NCI-H748 (cell line): Measurements from ENCODE around the gene ATP8B4.
"Not testable (repeated sequence)": the region's sequence is repeated elsewhere in the genome, so short reads cannot be mapped to it uniquely, and the experiment has no call there.

Experiments used
- DNase-seq: peaks from one replicate; lab custom pipeline; 2025; ENCODE audit not compliant: unreplicated experiment; lab: John Stamatoyannopoulos, UW

The ATP8B4 gene

GRCh38 chr15:50109076-50109987, 9.7 kb downstream of the ATP8B4 start:
- DNase-seq = no peak

- DNase-seq = no peak
Measured at GRCh38 chr15:50108461-50108860, 10.6 kb downstream of the ATP8B4 start.

DNA sequence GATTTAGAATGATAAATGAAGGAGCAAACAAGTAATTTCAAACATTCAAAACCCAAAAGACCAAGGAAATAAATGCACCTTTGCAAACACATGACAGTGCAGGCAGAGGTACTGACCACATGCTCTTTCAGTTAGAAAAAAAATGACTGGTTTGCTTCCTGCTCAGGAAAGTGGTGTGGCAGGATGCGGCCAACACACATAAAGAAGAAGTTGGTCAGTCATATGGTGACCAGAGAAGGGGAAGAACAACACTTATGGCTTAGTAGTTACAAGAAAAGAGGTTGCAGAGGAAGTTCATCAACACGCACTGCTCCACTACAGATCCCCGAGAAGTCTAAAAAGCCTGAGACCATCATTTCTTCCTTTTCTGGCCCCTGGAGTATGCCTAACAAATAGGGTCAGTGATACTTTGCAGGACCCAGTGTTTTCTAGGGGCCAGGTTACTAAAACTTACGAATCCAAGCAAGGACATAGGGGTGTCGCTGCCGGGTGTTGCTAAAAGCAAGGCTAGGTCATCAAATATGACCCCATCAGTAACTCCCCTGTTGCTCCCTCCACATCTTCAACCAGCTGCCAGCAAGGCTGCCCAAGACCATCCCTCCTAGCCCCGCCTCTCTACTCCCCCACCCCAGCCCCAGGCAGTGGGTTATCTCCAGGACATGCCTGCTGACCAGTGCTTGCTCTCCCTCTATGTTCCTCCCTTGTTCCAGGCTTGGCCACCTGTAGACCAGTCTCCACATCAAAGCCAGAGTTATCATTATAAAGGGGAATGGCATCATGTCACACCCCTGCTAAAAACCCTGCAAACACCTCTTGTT, 11.2 kb downstream of the ATP8B4 start:
- no peak for DNase-seq

GRCh38 chr15:50107157-50107556, 11.9 kb downstream of the ATP8B4 start:
- no peak for DNase-seq

DNA sequence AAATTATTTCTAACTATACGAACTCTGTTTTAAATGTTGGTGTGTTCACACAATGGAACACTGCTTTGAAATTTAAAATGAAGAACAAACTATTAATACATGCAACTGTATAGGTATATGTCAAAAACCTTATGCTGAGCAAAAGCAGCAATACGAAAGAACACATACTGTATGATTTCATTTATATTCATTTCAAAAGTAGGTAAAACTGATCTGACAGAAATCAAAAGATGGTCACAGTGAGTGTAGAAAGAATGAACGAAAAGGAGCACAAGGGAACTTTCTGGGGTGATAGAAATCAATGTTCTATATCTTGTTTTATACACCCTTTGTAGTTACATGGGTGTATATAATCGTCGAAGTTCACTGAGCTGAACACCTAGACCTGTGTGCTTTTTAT, 12.6 kb downstream of the ATP8B4 start:
- DNase-seq = no peak

DNA sequence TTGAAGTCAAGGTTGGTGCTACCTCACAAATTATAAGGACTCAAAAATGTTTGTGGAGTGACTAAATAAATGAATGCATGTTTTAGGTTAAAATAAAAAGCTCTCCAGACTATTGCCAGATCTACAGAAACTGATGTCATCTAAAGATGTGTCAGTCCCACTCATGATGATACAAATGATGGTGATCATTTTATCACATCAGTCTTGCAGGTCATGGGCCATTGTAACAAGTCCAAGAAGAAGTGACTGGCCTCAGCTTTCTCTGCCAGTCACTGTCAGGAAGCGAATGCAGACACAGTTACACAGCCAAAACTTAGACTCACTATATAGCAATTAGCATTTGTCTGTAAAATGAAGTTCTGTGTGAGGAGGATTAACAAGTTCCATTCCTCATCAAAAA, 18.5 kb downstream of the ATP8B4 start:
- no peak for DNase-seq

GRCh38 chr15:50098545-50098944, 20.5 kb downstream of the ATP8B4 start:
- DNase-seq = no peak

DNA sequence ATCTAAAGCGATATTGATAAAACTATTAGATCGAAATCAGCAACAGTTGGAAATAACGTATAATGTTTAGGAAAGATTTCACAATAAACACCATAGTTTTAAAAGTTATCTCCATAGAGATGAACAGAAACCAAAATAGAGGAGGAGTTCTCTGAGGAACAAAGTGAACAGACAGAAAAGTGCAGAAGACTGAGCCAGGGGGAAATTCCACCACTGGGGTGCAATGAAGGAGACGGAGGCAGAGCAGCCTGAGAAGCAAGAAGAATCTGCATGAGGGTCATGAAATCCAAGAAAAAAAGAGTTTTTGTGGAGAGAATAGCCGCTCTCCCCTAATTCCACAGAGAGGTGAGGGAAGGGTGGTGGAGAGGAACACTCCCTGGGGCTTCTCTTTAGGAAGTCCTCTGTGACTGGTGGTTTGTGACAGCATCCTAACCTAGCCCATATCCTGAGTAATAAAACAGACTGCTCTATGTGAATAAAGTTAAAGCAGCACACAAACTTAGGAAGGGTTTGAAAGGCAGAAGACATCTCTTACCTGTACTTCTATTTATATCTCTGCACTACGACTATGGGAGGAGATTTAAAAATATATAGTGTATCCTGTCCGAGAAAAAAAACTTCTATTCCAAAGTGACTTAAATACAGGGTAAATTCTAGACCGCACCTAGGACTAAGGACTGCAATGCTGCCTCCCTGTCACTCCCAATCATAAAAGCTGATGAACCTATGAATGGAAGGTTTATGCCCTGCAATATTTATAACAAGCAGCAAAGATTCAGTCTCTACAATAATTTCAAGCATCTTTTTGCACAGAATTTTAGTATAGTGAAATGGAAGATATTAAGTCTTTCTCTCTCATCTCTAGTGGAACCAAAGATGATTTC, 22.9 kb downstream of the ATP8B4 start:
- no peak for DNase-seq

DNA sequence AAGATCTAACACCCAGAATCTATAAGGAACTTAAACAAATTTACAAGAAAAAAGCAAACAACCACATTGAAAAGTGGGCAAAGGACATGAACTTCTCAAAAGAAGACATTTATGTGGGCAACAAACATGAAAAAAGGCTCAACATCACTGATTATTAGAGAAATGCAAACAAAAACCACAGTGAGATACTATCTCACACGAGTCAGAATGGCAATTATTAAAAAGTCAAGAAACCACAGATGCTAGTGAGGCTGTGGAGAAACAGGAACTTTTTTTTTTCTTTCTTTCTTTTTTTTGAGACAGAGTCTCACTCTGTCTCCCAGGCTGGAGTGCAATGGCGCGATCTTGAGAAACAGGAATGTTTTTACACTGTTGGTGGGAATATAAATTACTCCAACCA, 29.6 kb downstream of the ATP8B4 start:
- not testable (repeated sequence) for DNase-seq

- DNase-seq = no peak
Measured at GRCh38 chr15:50084932-50085331, 34.1 kb downstream of the ATP8B4 start.

DNA sequence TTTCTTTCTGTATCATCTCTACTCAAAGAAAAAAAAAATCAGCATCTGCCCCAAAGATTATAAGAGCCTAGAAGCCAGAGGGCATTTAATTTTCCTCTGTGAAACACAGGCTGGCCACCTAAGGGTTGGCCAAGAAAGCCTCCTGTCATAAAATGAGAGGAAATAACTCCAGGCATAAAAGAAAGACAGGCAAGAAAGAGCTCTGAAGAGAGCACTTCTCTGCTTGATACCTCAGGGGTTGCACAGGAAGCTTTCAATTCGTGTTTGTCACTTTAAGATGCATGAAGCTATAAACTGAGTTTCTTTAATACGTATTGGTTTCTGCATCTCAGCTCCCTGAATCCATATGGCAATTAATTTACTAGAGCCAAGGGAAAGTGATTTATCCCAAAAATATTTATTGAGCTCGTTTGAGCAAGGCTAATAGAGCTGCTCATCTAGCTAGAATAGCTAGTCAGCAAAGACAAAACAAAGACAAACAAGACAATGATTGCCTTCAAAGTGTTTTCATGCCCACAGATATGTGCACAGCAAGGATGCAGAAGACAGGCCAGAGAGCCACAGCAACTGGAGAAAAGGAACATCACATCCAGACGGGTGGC, 35.5 kb downstream of the ATP8B4 start:
- DNase-seq = no peak

GRCh38 chr15:50082066-50082465, 37.0 kb downstream of the ATP8B4 start:
- DNase-seq = no peak

DNA sequence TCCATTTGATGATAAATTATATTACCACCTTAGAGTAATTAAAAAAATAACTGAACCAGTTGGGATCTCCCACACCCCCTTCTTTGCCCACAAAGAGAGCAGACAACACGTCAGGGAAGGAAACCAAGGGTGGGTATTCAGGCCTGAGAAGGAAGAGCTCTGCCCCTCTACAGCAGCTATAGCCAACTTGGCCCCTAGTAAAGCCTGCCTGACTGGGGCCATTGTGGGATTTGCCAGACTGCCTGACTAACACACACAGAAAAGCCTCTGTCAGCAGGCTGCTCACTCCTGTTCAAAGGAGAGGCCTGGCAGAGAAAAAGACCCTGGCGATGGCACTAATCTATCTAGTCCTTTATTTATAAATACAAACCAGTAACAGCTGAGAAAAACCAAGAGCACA, 41.4 kb downstream of the ATP8B4 start:
- DNase-seq = no peak

- no peak for DNase-seq
Measured at GRCh38 chr15:50077176-50077575, 41.9 kb downstream of the ATP8B4 start.

DNA sequence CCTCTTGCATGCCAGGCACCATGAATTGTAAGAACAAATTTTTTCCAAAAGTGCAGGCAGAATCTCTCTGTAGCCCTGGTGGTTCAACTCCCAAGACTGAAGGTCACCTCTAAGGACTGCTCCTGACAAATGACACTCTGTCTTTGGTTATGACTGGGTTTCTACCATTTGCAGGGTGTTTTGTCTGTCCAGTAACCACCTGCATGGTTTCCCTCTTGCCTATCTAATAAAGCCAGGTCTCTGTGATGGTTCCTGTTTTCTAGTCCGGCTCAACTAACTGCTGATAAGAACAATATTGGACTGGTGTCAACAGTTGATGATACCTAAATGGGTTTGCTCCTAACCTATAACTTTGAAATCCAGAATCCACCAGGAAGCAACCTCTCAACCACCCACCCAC, 43.7 kb downstream of the ATP8B4 start:
- DNase-seq = no peak

DNA sequence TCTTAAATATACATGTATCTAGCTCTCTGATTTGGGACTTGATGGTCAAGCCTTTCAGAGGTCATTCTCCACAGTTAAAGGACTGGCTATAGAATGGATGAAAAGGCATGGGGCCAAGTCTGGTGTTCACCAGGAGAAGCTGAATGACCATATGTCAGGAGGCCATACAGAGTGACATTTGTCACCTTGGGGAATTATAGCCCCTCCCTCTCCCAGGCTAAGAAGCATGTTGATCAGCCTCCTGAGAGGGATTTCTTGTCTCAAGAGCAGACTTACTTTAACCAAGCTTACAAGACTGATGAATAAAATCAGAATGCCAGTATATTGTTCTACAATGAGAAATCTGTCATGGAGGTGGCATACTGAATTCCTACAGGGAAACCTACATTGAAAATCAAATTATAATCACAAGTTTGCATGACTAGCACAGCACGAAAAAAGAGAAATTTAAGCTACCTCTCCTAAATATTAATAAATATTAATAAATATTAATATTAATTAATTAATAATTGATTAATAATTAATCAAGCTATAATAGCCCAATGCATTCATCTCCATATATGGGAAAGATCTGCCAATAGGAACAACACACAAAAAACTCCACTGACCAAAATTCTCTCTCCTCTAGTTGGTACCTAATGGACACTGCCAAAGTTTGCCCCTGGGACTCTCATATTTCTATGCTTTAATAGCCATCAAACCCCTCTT, 47.3 kb downstream of the ATP8B4 start:
- no peak for DNase-seq

DNA sequence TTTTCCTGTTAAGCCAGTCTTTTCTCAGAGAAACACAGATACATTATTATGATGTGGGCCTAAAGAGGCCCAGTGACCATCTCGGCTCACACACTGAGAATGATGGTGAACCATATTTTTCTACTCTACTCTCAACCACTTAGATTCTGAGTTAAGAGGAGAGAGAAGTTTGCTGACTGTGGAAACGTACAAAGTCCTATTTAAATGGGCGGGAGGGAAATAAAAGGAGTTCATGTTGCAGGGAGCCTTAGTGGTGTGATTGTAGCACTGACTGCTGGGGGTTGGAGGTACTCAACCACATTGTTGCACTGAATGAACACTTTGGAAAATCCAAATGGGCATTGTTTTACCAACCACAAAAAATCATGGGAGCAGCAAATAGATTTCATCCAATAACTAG, 51.0 kb downstream of the ATP8B4 start:
- no peak for DNase-seq

GRCh38 chr15:50067254-50067653, 51.8 kb downstream of the ATP8B4 start:
- DNase-seq = no peak

GRCh38 chr15:50066666-50067065, 52.4 kb downstream of the ATP8B4 start:
- DNase-seq = no peak

DNA sequence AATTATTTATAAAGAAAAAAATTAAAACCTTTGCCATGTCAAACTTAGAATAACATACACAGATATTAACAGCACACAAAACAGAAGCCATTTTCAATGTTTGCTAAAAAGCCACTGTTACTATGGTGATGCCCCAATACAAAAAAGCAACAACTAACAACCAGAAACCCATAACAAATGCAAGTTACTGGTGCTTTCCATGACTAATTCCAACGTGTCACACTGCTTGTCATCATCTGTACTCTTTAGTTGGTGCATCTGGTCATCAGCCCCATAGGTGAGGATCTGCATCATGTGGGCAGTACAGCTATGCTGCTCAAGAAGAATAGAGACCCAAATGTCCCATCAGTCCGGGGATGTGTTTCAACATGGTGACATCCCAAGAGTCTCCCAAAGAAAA, 52.8 kb downstream of the ATP8B4 start:
- peak; percentile 39 for DNase-seq
